K562 (cell line): ENCODE measurements around the gene VASH2. TPM values are rescaled to one million over a fixed set of nuclear protein-coding genes. Genes with fewer than 3 reads are reported as not detected.
A peak's percentile ranks its signal among the peaks of the same experiment; 100 is the strongest.

Experiments used
- ATF3 ChIP-seq, 2 experiments: fragments of 450-650 bp in 1 of 2; sonication (generic) in 1 of 2; formaldehyde crosslinking in 1 of 2; IDR thresholded peaks in 1 of 2; conservative IDR thresholded peaks in 1 of 2; 2 replicates each; pipeline versions ENCODE4 v1.6.1 to v1.8.1; 2016 to 2023; ENCODE audit warnings: mild to moderate bottlenecking in 2 of 2, moderate library complexity in 2 of 2, inconsistent platforms in 1 of 2, missing genetic modification reagents in 1 of 2
- ATF4 ChIP-seq: fragments of 450-650 bp; formaldehyde crosslinking; IDR thresholded peaks from 2 replicates; pipeline ENCODE4 v1.4.0; 2022; ENCODE audit warnings: mild to moderate bottlenecking, moderate library complexity
- CAMTA2 ChIP-seq: fragments of 250-450 bp; sonication (Bioruptor Pico); conservative IDR thresholded peaks from 2 replicates; pipeline ENCODE4 v1.5.1; 2022
- CBFA2T3 ChIP-seq: fragments of 450-650 bp; IDR thresholded peaks from 2 replicates; pipeline ENCODE4 v1.6.1; 2017
- CXXC5 ChIP-seq: fragments of 250-450 bp; sonication (Bioruptor Pico); IDR thresholded peaks from 2 replicates; pipeline ENCODE4 v1.8.0; 2022; ENCODE audit warnings: inconsistent platforms, mild to moderate bottlenecking, moderate library complexity
- DLX4 ChIP-seq: fragments of 250-450 bp; sonication (Bioruptor Pico); IDR thresholded peaks from 2 replicates; pipeline ENCODE4 v1.6.1; 2021; ENCODE audit warnings: mild to moderate bottlenecking
- EP400 ChIP-seq: fragments of 450-650 bp; IDR thresholded peaks from 2 replicates; pipeline ENCODE4 v1.6.1; 2017; ENCODE audit warnings: antibody characterized with exemption, mild to moderate bottlenecking, moderate library complexity
- FOSL1 ChIP-seq: fragments of 200-800 bp; sonication (Bioruptor generic); conservative IDR thresholded peaks from 2 replicates; pipeline ENCODE4 v1.6.1; 2016; ENCODE audit warnings: missing genetic modification characterization, missing compliant biosample characterization
- GABPB1 ChIP-seq: sonication (generic); formaldehyde crosslinking; IDR thresholded peaks from 2 replicates; pipeline ENCODE4 v1.8.0; 2022; ENCODE audit warnings: mild to moderate bottlenecking, missing genetic modification reagents
- HLTF ChIP-seq: fragments of 450-650 bp; IDR thresholded peaks from 2 replicates; pipeline ENCODE4 v1.6.1; 2016
- POU5F1 ChIP-seq: fragments of 150-350 bp; IDR thresholded peaks from 2 replicates; pipeline ENCODE4 v1.6.1; 2014; ENCODE audit warnings: borderline replicate concordance, low read length, low read depth, mild to moderate bottlenecking; ENCODE audit not compliant: partially characterized antibody
- SOX6 ChIP-seq: fragments of 450-650 bp; IDR thresholded peaks from 2 replicates; pipeline ENCODE4 v1.6.1; 2014; ENCODE audit warnings: mild to moderate bottlenecking
- TSHZ1 ChIP-seq: fragments of 250-450 bp; sonication (Bioruptor Pico); IDR thresholded peaks from 2 replicates; pipeline ENCODE4 v1.4.0; 2020; ENCODE audit warnings: mild to moderate bottlenecking, moderate library complexity
- YBX1 ChIP-seq: fragments of 450-650 bp; IDR thresholded peaks from 2 replicates; pipeline ENCODE4 v1.7.1; 2016; ENCODE audit warnings: mild to moderate bottlenecking
- ZNF232 ChIP-seq: sonication (generic); formaldehyde crosslinking; IDR thresholded peaks from 2 replicates; pipeline ENCODE4 v1.8.0; 2022; ENCODE audit warnings: mild to moderate bottlenecking, missing genetic modification reagents
- polyA plus RNA-seq, 8 experiments: library from polyadenylated mRNA; depleted of rRNA in 4 of 8; stranded (reverse) in 5 of 8; unstranded in 3 of 8; fragments of >200 nt; fragmentation: Nextera tagmentation in 2 of 8; fragmentation: Illumina TruSeq in 1 of 8; extraction: Ambion mirVana in 2 of 8; extraction: Trizol in 1 of 8; gene quantifications; 2 replicates each; pipeline versions ENCODE4 v1.2.1 to v1.2.3, GENCODE V29; 2011 to 2014; ENCODE audit warnings: inconsistent platforms in 1 of 8, missing spikeins in 1 of 8
- total RNA-seq, 7 experiments: library from RNA; depleted of rRNA in 6 of 7; stranded (reverse); fragments of >200 nt in 6 of 7; fragmentation: Illumina TruSeq in 2 of 7; extraction: Trizol in 2 of 7; gene quantifications; 2 replicates each; pipeline versions ENCODE4 v1.2.1 to v1.2.3, GENCODE V29; 2011 to 2021; ENCODE audit warnings: low replicate concordance in 1 of 7

The VASH2 gene
- total and polyA plus RNA-seq, 9 of the 15 experiments (the other 6 are each of a cell fraction or from before 2014, with no cell fraction given), result 0.04 to 0.40 (median 0.10) TPM; not detected in 1

- TF ChIP-seq TSHZ1 (CRISPR knock-in tag) (no peak), CBFA2T3 (no peak), HLTF (no peak), CXXC5 (CRISPR knock-in tag) (no peak), POU5F1 (no peak), EP400 (no peak), ATF3 (IDR thresholded peaks at IDR 0.05) (peak; percentile 66), ATF3 (CRISPR knock-in tag; conservative IDR thresholded peaks at IDR 0.05) (no peak), ZNF232 (CRISPR knock-in tag) (no peak), ATF4 (CRISPR knock-in tag) (0 out of 2 replicates have a peak, but pooled peaks have one; percentile 28), GABPB1 (CRISPR knock-in tag) (no peak), YBX1 (no peak), FOSL1 (tag) (no peak), CAMTA2 (no peak), DLX4 (CRISPR knock-in tag) (no peak), SOX6 (no peak)
These were observed 24.4 kb downstream of the VASH2 start (continued) for GRCh38 chr1:212974711-212975110.
